Tibial artery (tissue), 4 donors: Measurements from ENCODE around the gene DCLK1.

Source experiments
- DNase-seq, 2 donors: peaks; one replicate each; pipeline ENCODE4 v3.0.0-alpha.2; 2019
- H3K27ac ChIP-seq, 2 donors: fragments of 200-600 bp; sonication (generic) in 1 of 2; 1 replicate in 1 of 2; 2 replicates in 1 of 2; pipeline ENCODE4 v1.5.1; 2018 to 2019; ENCODE audit warnings: mild to moderate bottlenecking in 1 of 2
- H3K27me3 ChIP-seq, 2 donors: fragments of 200-600 bp; sonication (generic) in 1 of 2; one replicate each; pipeline versions ENCODE4 v1.5.1 to v1.6.0; 2016 to 2019
- H3K36me3 ChIP-seq, 3 donors: fragments of 200-600 bp; sonication (generic) in 2 of 3; one replicate each; pipeline ENCODE4 v1.5.1; 2016 to 2019; ENCODE audit warnings: mild to moderate bottlenecking in 2 of 3
- H3K4me1 ChIP-seq, 4 donors: fragments of 200-600 bp; sonication (generic) in 2 of 4; 1 replicate in 3 of 4; 2 replicates in 1 of 4; pipeline ENCODE4 v1.5.1; 2016 to 2019
- H3K4me3 ChIP-seq, 2 donors: fragments of 200-600 bp; sonication (generic) in 1 of 2; 1 replicate in 1 of 2; 2 replicates in 1 of 2; pipeline ENCODE4 v1.5.1; 2018 to 2019; ENCODE audit warnings: mild to moderate bottlenecking in 2 of 2
- H3K9me3 ChIP-seq, 3 donors: fragments of 200-600 bp; sonication (generic) in 1 of 3; one replicate each; pipeline ENCODE4 v1.5.1; 2016 to 2019
- CTCF ChIP-seq, 2 experiments: fragments of 200-600 bp in 1 of 2; fragments of 450-650 bp in 1 of 2; IDR thresholded peaks; one replicate each; pipeline ENCODE4 v1.5.1; 2017 to 2019; ENCODE audit warnings: antibody characterized with exemption in 2 of 2, mild to moderate bottlenecking in 1 of 2, moderate library complexity in 1 of 2
- intact Hi-C: fragments of 100-400 bp; cut with DNase I; formaldehyde crosslinking; loops from one replicate; pipeline ENCODE4 v1.15.0; 2023; ENCODE audit warnings: low total_unique reads

DCLK1 gene

GRCh38 chr13:35889560-35889959 is 241.6 kb downstream of the DCLK1 start:
- intact Hi-C loops: no loop called here
- Histone ChIP-seq H3K27me3 (no peaks in the 10 kb centered on the region), H3K36me3 (no peaks in the 10 kb centered on the region), H3K4me1 (peaks cover 0 to 24% (median 4%) of the 10 kb centered on the region in 4 donors), H3K4me3 (no peak overlapping the region), H3K9me3 (no peaks in the 10 kb centered on the region), H3K27ac (no peak overlapping the region)
- no peak for DNase-seq
- no peak for TF ChIP-seq CTCF (IDR thresholded peaks at IDR 0.05)

- intact Hi-C loops: no loop called here
- peaks cover 0 to 24% (median 4%) of the 10 kb centered on the region in 4 donors for H3K4me1 ChIP-seq
- no peaks in the 10 kb centered on the region for H3K36me3 ChIP-seq
- H3K9me3 ChIP-seq: no peaks in the 10 kb centered on the region
- H3K27me3 ChIP-seq: no peaks in the 10 kb centered on the region
- DNase-seq: no peak
- no peak overlapping the region for H3K4me3 ChIP-seq
- TF ChIP-seq CTCF (IDR thresholded peaks at IDR 0.05): no peak
- H3K27ac ChIP-seq: no peak overlapping the region
These were observed 242.2 kb downstream of the DCLK1 start for GRCh38 chr13:35888981-35889380.

- Histone ChIP-seq H3K4me1 (peaks cover 0 to 24% (median 4%) of the 10 kb centered on the region in 4 donors), H3K4me3 (no peak overlapping the region), H3K9me3 (no peaks in the 10 kb centered on the region), H3K27ac (peak overlapping the region in 1 of 2 donors; percentile 4), H3K36me3 (no peaks in the 10 kb centered on the region), H3K27me3 (no peaks in the 10 kb centered on the region)
- no peak for DNase-seq
- intact Hi-C loops: no loop called here
- no peak for TF ChIP-seq CTCF (IDR thresholded peaks at IDR 0.05)
These were observed 242.7 kb downstream of the DCLK1 start for GRCh38 chr13:35888457-35888883.

GRCh38 chr13:35887115-35887666 is 244.0 kb downstream of the DCLK1 start:
- Histone ChIP-seq H3K4me3 (no peak overlapping the region), H3K27me3 (no peaks in the 10 kb centered on the region), H3K4me1 (peaks cover 0 to 24% (median 4%) of the 10 kb centered on the region in 4 donors), H3K9me3 (no peaks in the 10 kb centered on the region), H3K27ac (peak overlapping the region; percentile 11 to 12), H3K36me3 (no peaks in the 10 kb centered on the region)
- DNase-seq: no peak
- TF ChIP-seq CTCF (IDR thresholded peaks at IDR 0.05): no peak
- intact Hi-C loops: no loop called here

- no peaks in the 10 kb centered on the region for H3K27me3 ChIP-seq
- peak overlapping the region; percentile 13 to 21 for H3K4me3 ChIP-seq
- H3K27ac ChIP-seq: peak overlapping the region; percentile 11 to 12
- no peak for DNase-seq
- no peaks in the 10 kb centered on the region for H3K9me3 ChIP-seq
- no peak for TF ChIP-seq CTCF (IDR thresholded peaks at IDR 0.05)
- no peaks in the 10 kb centered on the region for H3K36me3 ChIP-seq
- intact Hi-C loops: no loop called here
- peaks cover 0 to 24% (median 4%) of the 10 kb centered on the region in 4 donors for H3K4me1 ChIP-seq
These were observed 244.7 kb downstream of the DCLK1 start for GRCh38 chr13:35886332-35887114.
